HG02884 (cell line): ENCODE results near the gene SDR42E1.

ENCODE experiments used
- ATAC-seq: cut with Tn5 transposase; IDR thresholded peaks from one replicate; pipeline ENCODE4 v1.9.1; 2021; ENCODE audit warnings: mild to moderate bottlenecking, moderate library complexity; ENCODE audit not compliant: unreplicated experiment

The SDR42E1 gene

DNA sequence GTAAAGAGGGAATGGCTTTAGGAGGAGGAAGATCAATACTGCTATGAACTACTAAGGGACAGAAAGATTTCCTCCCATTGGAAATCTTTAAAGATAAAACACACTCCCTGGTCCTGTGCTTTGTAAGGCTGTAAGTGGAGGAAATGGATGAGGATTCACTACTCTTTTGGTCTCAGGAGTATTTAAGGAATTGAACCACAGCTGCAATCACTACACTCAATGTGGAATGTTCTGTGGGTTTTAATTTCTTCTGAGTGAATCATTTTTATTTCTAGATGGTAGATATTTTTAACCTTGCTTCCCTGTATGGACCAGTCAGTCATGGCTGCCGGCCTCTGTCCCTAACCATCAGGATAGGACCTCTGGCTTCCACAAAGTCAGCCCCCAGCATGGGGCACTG, 65.6 kb downstream of the SDR42E1 start:
- no peak for ATAC-seq

DNA sequence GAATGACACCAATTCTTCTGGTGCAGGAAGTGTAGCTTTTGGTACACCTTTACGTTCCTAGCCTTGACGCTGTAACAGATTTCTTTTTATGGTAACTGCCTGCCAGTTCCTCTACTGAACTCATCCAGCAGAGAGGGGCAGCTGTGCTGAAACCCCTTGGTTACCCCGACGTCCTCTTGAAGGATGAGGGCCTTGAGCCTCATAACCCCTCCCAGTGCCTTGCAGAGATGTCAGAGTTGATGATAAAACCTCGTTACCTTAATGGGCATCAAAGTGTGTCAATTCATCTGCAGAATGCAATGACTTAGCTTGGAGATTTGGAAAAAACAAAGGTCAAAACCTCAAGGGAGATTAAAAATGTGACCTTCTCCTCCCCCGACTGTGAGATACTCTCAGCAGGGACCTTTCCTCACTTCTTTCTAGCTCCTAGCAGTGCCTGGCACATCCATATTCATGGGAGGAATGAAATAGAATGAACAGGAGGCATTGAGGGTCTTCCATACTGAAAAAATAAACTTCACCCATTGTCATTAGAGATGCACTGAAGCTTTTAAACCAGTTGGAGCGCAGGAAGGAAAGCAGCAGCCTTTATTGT, 69.2 kb downstream of the SDR42E1 start:
- ATAC-seq: no peak

DNA sequence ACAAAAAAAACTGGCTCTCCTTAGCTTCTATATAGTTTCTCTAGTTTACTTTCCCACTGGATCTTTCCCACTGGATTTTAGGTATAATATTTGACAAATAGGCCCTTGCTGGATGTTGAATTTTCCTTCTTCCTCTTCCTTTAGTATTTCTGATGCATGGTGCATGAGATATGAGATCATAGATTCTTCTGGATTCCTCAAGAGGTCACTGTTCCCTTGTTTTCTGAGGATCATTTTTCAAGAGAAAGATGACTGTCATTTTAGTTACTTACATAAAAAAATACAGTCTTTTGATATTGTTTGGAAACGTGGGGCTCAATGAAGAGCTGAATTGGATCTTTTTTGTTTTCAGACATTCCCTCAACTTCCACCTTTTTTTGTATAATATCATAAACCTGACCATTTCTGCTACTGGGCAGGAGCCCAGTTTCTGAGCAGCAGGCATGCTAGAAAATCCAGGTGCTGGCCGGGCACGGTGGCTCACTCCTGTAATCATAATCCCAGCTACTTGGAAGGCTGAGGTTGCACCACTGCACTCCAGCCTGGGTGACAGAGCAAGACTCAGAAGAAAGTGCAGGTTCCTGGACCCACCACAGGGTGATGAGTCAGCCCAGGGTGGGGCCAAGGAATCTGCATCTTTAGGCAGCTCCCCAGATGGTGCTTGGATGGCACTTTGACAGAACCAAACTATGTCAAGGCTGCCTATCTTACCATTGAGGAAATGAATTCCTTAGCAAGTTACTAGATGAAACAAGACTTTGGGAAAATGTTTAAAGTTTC, 70.3 kb downstream of the SDR42E1 start:
- no peak for ATAC-seq

DNA sequence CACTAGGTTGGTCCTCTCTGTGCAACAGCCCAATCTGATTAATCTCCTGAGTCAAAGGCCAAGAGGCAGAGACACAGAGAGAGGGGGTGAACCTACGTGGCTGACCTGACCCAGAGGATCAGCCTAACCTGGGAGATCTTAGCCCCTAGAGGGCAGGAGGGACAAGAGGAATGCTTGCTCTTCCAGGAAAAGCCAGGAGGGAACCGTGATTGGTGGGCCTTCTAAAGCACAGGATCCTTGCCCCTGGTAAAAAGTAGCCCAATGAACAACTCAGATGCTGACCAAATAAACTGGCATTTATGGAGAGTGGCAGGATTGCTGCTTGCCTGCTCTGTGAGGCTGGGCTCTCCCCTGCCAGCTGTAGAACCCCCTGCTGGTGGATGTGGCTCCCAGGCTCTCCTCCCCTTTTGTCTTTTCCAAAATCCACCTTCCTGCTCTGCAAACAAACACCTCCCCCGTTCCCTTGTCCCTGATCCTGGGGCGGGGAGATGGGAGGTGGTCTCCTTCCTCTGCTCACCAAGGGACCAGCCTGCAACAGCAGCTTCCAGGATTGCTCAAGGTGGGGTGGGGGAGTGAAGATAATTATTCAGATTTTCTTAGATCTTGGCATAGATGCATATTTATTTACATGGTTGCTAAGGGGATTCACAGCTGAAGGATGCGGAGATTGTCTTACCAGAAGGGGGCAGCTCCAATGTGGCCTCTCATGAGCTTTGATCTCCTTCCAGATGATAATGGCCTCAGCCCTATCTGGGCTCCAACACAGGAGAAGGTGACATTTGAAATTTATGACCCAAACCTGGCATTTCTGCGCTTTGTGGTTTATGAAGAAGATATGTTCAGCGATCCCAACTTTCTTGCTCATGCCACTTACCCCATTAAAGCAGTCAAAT, 71.9 kb downstream of the SDR42E1 start:
- no peak for ATAC-seq
